Activated naive CD8-positive, alpha-beta T cell treated with anti-CD3 and anti-CD28 coated beads, Interleukin-2, amount 50 U/mL, for 16 hours (primary cell): ENCODE data around the gene MGARP.
"Not testable (repeated sequence)": the region's sequence is repeated elsewhere in the genome, so short reads cannot be mapped to it uniquely, and the experiment has no call there.

Experiments
- DNase-seq: peaks from one replicate; pipeline ENCODE4 v3.0.0-alpha.2; 2020; ENCODE audit warnings: low read depth, low spot score

MGARP gene

GRCh38 chr4:139279760-139280620 is at the start of gene MGARP:
Gene MGARP, minus strand, starts transcription at chr4:139280225. Its CDS starts 67 bp downstream, at chr4:139280158.
- no peak for DNase-seq

DNA sequence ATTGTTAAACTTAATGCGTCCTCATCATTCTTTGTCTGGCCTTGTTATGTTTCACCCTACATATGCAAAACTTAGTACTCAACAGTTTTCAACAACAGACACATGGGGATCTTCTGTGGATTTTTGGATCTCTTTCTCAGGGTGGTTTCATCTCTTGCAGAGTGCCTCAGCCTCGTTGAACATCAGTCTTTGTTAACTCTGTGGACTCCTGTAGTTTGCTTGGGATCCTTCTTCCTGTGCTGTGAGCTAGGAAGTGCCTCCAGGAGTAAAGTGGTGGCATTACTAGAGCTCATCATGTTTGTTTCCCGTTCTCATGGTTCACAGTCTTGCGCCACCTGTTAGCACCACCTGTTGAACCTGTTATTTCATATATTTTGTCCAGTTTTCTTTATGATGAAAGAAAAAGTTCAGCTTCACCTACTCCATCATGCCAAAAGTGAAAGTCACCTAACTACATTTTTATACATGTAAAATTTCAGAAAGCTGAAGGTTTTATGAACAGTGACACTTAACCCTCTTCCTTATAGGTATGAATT is 49.7 kb upstream of the MGARP start:
- no peak for DNase-seq

DNA sequence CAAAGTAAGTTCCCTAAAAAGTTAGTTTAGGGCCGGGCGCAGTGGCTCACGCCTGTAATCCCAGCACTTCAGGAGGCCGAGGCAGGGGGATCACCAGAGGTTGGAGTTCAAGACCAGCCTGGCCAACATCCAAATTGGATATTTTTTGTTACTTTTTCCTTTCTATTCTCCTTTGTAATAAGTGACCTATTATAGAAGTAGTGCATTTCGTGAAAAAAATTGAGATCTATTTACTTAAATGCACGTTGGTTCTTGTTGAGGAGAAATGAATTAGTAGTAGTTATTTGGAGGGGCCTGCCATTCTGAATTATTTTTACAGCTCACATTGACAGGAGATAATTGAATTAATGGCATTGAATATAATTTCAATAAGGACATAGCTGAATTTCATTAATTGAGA is 44.6 kb upstream of the MGARP start:
- no peak for DNase-seq

DNA sequence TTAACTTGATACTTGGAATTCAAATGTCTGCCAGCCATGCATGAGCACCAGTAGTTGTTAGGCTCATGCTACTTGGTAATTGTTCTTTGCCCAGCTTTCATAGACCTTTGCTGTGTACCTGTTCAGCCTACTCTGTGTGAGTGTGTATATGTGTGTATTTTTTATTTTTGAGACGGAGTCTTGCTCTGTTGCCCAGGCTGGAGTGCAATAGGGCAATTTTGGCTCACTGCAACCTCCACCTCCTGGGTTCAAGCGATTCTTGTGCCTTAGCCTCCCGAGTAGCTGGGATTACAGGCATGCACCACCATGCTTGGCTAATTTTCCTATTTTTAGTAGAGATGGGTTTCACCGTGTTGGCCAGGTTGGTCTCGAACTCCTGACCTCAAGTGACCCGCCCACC is 42.5 kb upstream of the MGARP start:
- not testable (repeated sequence) for DNase-seq

- not testable (repeated sequence) for DNase-seq
These were observed 42.0 kb upstream of the MGARP start for GRCh38 chr4:139322070-139322469.

DNA sequence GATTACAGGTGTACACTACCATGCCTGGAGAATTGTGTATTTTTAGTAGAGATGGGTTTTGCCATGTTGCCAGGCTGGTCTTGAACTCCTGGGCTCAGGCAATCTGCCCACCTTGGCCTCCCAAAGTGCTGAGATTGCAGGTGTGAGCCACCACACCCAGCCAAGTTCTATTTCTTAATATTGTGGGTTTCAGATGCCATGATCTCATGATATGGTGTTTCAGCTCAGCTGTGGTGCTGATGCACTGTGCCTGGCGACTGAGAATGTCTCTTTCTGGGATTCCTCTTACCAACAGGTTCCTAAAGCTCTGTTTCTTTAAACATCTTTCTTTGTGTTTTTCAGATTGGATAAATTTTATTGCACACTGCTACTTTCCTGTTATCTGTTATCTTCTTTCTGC is 39.5 kb upstream of the MGARP start:
- DNase-seq, result no peak

- no peak for DNase-seq
These were observed 37.6 kb upstream of the MGARP start for GRCh38 chr4:139317635-139318034.

DNA sequence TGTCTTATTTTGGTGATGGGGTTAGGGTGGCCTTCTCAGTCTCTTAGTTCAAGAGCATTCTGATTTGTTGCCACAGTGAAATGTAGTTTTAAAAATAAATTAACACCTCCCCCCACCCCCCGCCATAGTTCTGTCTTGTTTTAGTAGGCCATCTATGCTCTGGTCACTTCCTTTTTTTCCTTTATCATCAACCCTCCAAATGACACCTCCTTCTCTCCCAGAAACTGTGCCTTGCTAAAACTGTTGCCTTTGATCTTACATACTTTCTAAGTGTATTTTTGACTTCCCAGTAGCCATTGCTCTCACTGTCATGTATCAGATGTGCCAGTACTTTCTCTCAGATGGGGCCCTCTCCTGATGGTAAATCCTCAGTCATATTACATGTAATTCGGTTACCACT is 36.7 kb upstream of the MGARP start:
- no peak for DNase-seq

DNA sequence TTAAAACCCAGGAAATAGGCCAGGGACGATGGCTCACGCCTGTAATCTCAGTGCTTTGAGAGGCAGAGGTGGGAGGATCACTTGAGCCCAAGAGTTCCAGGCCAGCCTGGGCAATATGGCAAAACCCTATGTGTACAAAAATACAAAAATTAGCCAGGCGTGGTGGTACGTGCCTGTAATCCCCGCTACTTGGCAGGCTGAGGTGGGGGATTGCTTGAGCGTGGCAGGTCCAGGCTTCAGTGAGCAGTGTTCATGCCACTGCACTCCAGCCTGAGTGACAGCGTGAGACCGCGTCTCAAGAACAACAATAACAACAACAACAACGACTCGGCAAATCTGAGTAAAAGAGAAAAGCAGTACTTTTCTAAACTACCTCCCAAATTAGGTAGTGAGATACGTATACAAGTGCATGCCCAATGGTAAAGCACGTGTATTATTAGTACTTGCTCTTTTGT is 35.2 kb upstream of the MGARP start:
- DNase-seq, result no peak

GRCh38 chr4:139314047-139314800 is 34.2 kb upstream of the MGARP start:
- no peak for DNase-seq

GRCh38 chr4:139313414-139313813 is 33.4 kb upstream of the MGARP start:
- DNase-seq, result not testable (repeated sequence)

DNA sequence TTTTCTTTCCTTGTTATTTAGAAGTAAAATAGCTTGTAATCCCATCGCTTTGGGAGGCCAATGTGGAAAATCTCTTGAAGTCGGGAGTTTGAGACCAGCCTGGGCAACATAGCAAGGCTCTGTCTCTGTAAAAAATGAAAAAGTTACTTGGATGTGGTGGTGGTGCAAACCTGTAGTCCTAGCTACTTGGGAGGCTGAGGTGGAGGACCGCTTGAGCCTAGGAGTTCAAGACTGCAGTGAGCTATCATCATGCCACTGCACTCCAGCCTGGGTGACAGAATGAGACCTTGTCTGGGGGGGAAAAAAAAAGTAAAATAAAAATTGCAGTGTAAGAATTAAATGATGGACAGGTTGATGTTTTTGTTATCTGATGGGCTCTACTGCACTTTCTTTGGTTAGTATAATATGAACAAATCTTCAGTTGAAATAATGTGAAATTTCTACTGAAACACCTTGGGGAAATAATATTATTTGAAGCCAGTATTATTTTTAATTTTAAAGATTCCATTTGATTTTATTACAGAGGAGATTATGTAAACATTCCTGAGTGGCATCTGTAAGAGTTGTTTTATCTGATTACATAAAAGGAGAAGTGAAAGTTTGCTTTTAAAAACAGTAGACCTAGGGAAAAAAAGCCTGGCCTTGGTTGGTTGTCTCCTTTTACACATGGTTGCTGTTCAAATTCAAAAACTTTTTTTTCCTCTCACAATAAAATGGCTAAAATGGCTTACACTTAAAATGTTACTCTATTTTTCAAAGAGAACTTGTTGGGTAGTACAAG is 32.7 kb upstream of the MGARP start:
- DNase-seq, result no peak

GRCh38 chr4:139311909-139312308 is 31.9 kb upstream of the MGARP start:
- DNase-seq, result no peak

GRCh38 chr4:139304920-139305319 is 24.9 kb upstream of the MGARP start:
- no peak for DNase-seq

- no peak for DNase-seq
These were observed 22.0 kb upstream of the MGARP start, which contains the start of gene NDUFC1 for GRCh38 chr4:139301821-139302611. Gene NDUFC1, minus strand, starts transcription at chr4:139302477. Its CDS starts 6,679 bp downstream, at chr4:139295798.

- peak; percentile 94 for DNase-seq
These were observed 21.2 kb upstream of the MGARP start, which contains the start of gene NAA15 for GRCh38 chr4:139301113-139301820. Gene NAA15, plus strand, starts transcription at chr4:139301505. Its CDS starts 273 bp downstream, at chr4:139301778.

- DNase-seq, result no peak
These were observed 20.5 kb upstream of the MGARP start for GRCh38 chr4:139300431-139301112.

DNA sequence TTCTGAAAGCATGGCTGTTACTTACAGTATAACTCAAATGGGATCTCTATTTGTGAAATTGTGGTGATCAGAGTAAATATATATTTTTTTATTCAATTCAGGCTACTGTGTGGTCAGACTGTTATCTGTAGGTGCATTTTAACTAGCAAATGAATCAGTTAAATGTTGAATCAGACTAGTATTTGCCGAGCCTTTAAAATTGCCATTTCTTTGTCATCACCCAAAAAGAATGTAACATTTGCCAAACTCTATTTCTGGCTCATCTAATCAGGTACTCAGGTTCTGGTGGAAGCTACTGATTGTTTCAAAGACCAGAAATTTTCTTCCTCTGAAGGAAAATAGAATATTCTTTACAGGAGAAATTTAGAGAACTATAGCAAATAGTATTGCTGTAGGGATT is 19.5 kb upstream of the MGARP start:
- no peak for DNase-seq

- DNase-seq, result no peak
These were observed 17.0 kb upstream of the MGARP start for GRCh38 chr4:139297001-139297410.
